B cell (primary cell): Measurements from ENCODE around the gene SEMA3B. TPM values are rescaled to one million over a fixed set of nuclear protein-coding genes. Genes with fewer than 3 reads are reported as not detected.

ENCODE experiments used
- ATAC-seq: fragments of 200-7000 bp; cut with Tn5 transposase; one replicate; pipeline ENCODE4 v1.10.0; 2021; ENCODE audit warnings: low read depth, mild to moderate bottlenecking, moderate number of reproducible peaks, moderate library complexity
- CTCF ChIA-PET: fragments of 350-600 bp; sonication (Branson Sonifier 250); formaldehyde crosslinking; loops from one replicate; lab custom pipeline; 2021; ENCODE audit warnings: antibody characterized with exemption, inconsistent platforms; lab: Charles Lee
- POLR2A ChIA-PET: fragments of 350-600 bp; sonication (Branson Sonifier 250); formaldehyde crosslinking; loops from one replicate; lab custom pipeline; 2021; ENCODE audit warnings: antibody characterized with exemption; lab: Charles Lee
- DNase-seq: peaks from one replicate; pipeline ENCODE4 v3.0.0; 2013
- H2AFZ ChIP-seq: 2 replicates; pipeline ENCODE4 v1.6.1; 2012; ENCODE audit warnings: mild to moderate bottlenecking, low read depth, low read length; ENCODE audit not compliant: insufficient read depth, poor library complexity, severe bottlenecking
- H3K27ac ChIP-seq, 2 donors: 1 replicate in 1 of 2; 2 replicates in 1 of 2; pipeline ENCODE4 v1.5.1; 2012 to 2013; ENCODE audit warnings: low read length in 2 of 2, mild to moderate bottlenecking in 2 of 2, moderate library complexity in 1 of 2
- H3K27me3 ChIP-seq, 4 experiments: fragments of 200-600 bp in 1 of 4; sonication (generic) in 1 of 4; replicated peaks in 1 of 4; 1 replicate in 2 of 4; 2 replicates in 2 of 4; pipeline versions ENCODE4 v1.6.1 to v1.7.0; 2013 to 2016; ENCODE audit warnings: low read length in 3 of 4, mild to moderate bottlenecking in 2 of 4, mixed read lengths in 1 of 4, moderate library complexity in 1 of 4; ENCODE audit not compliant: insufficient read depth in 4 of 4, control insufficient read depth in 3 of 4; ENCODE audit errors: control extremely low read depth in 1 of 4
- H3K36me3 ChIP-seq, 2 experiments: replicated peaks in 1 of 2; 1 replicate in 1 of 2; 2 replicates in 1 of 2; pipeline versions ENCODE4 v1.6.1 to v1.7.1; 2013; ENCODE audit warnings: low read length in 1 of 2; ENCODE audit not compliant: insufficient read depth in 2 of 2, control insufficient read depth in 1 of 2; ENCODE audit errors: control extremely low read depth in 1 of 2, extremely low read depth in 1 of 2
- H3K4me1 ChIP-seq, 2 donors: fragments of 200-600 bp in 1 of 2; sonication (generic) in 1 of 2; 1 replicate in 1 of 2; 2 replicates in 1 of 2; pipeline versions ENCODE4 v1.5.1 to v1.6.1; 2013 to 2017; ENCODE audit warnings: low read length in 2 of 2; ENCODE audit not compliant: control insufficient read depth in 2 of 2, insufficient read depth in 2 of 2
- H3K4me2 ChIP-seq: replicated peaks from 2 replicates; pipeline ENCODE3; 2012; ENCODE audit warnings: mild to moderate bottlenecking, low read depth, low read length; ENCODE audit not compliant: poor library complexity, severe bottlenecking
- H3K4me3 ChIP-seq, 5 experiments: fragments of 200-600 bp in 1 of 5; sonication (generic) in 1 of 5; 1 replicate in 3 of 5; 2 replicates in 2 of 5; pipeline versions ENCODE4 v1.5.1 to v1.7.0; 2011 to 2016; ENCODE audit warnings: low read length in 4 of 5, mild to moderate bottlenecking in 4 of 5, low read depth in 2 of 5, control low read depth in 1 of 5, moderate library complexity in 1 of 5; ENCODE audit not compliant: insufficient read depth in 1 of 5; ENCODE audit errors: control extremely low read depth in 1 of 5, extremely low read depth in 1 of 5
- H3K79me2 ChIP-seq: fragments of 200-600 bp; sonication (generic); one replicate; pipeline ENCODE4 v1.6.0; 2016; ENCODE audit warnings: low read length; ENCODE audit not compliant: control insufficient read depth, insufficient read depth
- H3K9ac ChIP-seq: fragments of 200-600 bp; sonication (generic); 2 replicates; pipeline ENCODE4 v1.6.1; 2017; ENCODE audit warnings: mild to moderate bottlenecking, low read length, moderate library complexity
- H3K9me3 ChIP-seq, 3 donors: one replicate each; pipeline versions ENCODE4 v1.6.1 to v1.7.1; 2013; ENCODE audit warnings: low read length in 2 of 3; ENCODE audit not compliant: control insufficient read depth in 2 of 3, insufficient read depth in 1 of 3; ENCODE audit errors: control extremely low read depth in 1 of 3
- H4K20me1 ChIP-seq: 2 replicates; pipeline ENCODE4 v1.6.0; 2012; ENCODE audit warnings: mild to moderate bottlenecking, low read length; ENCODE audit not compliant: insufficient read depth, control insufficient read depth, poor library complexity, severe bottlenecking
- H3K27ac Mint-ChIP-seq: one replicate; pipeline ENCODE4 v1.8.0; 2021; ENCODE audit warnings: mixed read lengths
- H3K27me3 Mint-ChIP-seq: one replicate; pipeline ENCODE4 v1.8.0; 2021; ENCODE audit warnings: mixed read lengths
- H3K4me1 Mint-ChIP-seq: one replicate; pipeline ENCODE4 v1.8.0; 2021; ENCODE audit warnings: mixed read lengths
- H3K4me3 Mint-ChIP-seq: one replicate; pipeline ENCODE4 v1.8.0; 2021; ENCODE audit warnings: mixed read lengths
- H3K9me3 Mint-ChIP-seq: one replicate; pipeline ENCODE4 v1.8.0; 2022; ENCODE audit warnings: mixed read lengths; ENCODE audit not compliant: insufficient read depth
- EZH2 ChIP-seq: IDR thresholded peaks from 2 replicates; pipeline ENCODE4 v1.6.1; 2012; ENCODE audit warnings: borderline replicate concordance, low read depth, mild to moderate bottlenecking, moderate library complexity, low read length; ENCODE audit not compliant: insufficient read depth, poor library complexity, severe bottlenecking
- WGBS: methylation state at CpG from one replicate; pipeline ENCODE4 v1.1.5; 2013; ENCODE audit warnings: missing lambda C conversion rate; ENCODE audit not compliant: insufficient coverage; 5-methylcytosine and 5-hydroxymethylcytosine counted together
- intact Hi-C: fragments of 100-400 bp; cut with micrococcal nuclease; formaldehyde crosslinking; loops from one replicate; pipeline ENCODE4 v1.10.0; 2022
- polyA plus RNA-seq: library from polyadenylated mRNA; depleted of rRNA; stranded (reverse); fragments of >200 nt; gene quantifications from 2 replicates; pipeline ENCODE4 v1.2.3, GENCODE V29; 2012
- total RNA-seq, 2 donors: library from RNA; stranded (reverse); fragments of 120-200 nt in 1 of 2; gene quantifications; 1 replicate in 1 of 2; 2 replicates in 1 of 2; pipeline versions ENCODE4 v1.2.3 to v1.2.4, GENCODE V29; 2013 to 2022
- TF ChIP-seq, protein P1 (sequence below): fragments of 200-600 bp; IDR thresholded peaks from one replicate; pipeline ENCODE4 v1.8.0; 2022; ENCODE audit warnings: antibody characterized with exemption, mild to moderate bottlenecking

The SEMA3B gene
- total and polyA plus RNA-seq, 2 donors (not counting 1 experiment from before 2014, with no cell fraction given), result 0.34 to 0.52 TPM

- peak; percentile 93 for ATAC-seq
- H2AFZ ChIP-seq, result peak overlapping the region; percentile 82
- POLR2A ChIA-PET, result interaction anchor here (0.6 to 1.2 kb wide), 3 partner anchors 34 to 243 kb away, joined by 3 read pairs; partner anchors contain the start of gene CACNA2D2
- H3K4me1 ChIP-seq, result peaks cover 12 to 17% of the 10 kb centered on the region in 2 donors
- peak overlapping the region in 4 of 5 experiments; percentile 48 to 58 (median 54) for H3K4me3 ChIP-seq
- H3K9me3 ChIP-seq, result no peaks in the 10 kb centered on the region
- H3K27ac ChIP-seq, result peak overlapping the region; percentile 44 to 79
- H3K9me3 Mint-ChIP-seq, result no peaks in the 10 kb centered on the region
- peak overlapping the region; percentile 98 for H3K4me2 ChIP-seq
- peaks cover 12% of the 10 kb centered on the region for H3K4me1 Mint-ChIP-seq
- H3K27me3 ChIP-seq, result peaks cover 0 to 5% (median 0%) of the 10 kb centered on the region in 4 experiments
- peak overlapping the region; percentile 80 for H3K27ac Mint-ChIP-seq
- peak overlapping the region; percentile 77 for H3K9ac ChIP-seq
- WGBS, result 4% methylated on average over 65 of the region's 70 CpGs
- peak; percentile 90 for DNase-seq
- H3K36me3 ChIP-seq, result peaks cover 0 to 28% of the 10 kb centered on the region in 2 experiments
- H4K20me1 ChIP-seq, result peaks cover 45% of the 10 kb centered on the region
- peak overlapping the region; percentile 77 for H3K4me3 Mint-ChIP-seq
- CTCF ChIA-PET, result interaction anchor here (0.7 to 27.3 kb wide), 10 partner anchors 12 to 258 kb away, joined by 3 to 596 read pairs (median 4); partner anchors contain the start of gene GNAI2
- no peaks in the 10 kb centered on the region for H3K27me3 Mint-ChIP-seq
- TF ChIP-seq, protein P1, sequence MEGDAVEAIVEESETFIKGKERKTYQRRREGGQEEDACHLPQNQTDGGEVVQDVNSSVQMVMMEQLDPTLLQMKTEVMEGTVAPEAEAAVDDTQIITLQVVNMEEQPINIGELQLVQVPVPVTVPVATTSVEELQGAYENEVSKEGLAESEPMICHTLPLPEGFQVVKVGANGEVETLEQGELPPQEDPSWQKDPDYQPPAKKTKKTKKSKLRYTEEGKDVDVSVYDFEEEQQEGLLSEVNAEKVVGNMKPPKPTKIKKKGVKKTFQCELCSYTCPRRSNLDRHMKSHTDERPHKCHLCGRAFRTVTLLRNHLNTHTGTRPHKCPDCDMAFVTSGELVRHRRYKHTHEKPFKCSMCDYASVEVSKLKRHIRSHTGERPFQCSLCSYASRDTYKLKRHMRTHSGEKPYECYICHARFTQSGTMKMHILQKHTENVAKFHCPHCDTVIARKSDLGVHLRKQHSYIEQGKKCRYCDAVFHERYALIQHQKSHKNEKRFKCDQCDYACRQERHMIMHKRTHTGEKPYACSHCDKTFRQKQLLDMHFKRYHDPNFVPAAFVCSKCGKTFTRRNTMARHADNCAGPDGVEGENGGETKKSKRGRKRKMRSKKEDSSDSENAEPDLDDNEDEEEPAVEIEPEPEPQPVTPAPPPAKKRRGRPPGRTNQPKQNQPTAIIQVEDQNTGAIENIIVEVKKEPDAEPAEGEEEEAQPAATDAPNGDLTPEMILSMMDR, result peak; percentile 93
- no peak for TF ChIP-seq EZH2
- intact Hi-C loops, result loop anchor here (1.0 kb wide), 3 partner anchors 13 to 33 kb away; no protein-coding TSS in a partner anchor
- H3K79me2 ChIP-seq, result peaks cover 3% of the 10 kb centered on the region
These were observed 8.7 kb upstream of the SEMA3B start for GRCh38 chr3:50260027-50260941.
